DND-41 (cell line): ENCODE measurements around the gene DIAPH3.

ENCODE experiments used
- CTCF ChIP-seq: IDR thresholded peaks from 2 replicates; pipeline ENCODE4 v1.5.1; 2012; ENCODE audit warnings: borderline replicate concordance, low read length, moderate library complexity, mild to moderate bottlenecking; ENCODE audit not compliant: poor library complexity, severe bottlenecking; ENCODE audit errors: extremely low read depth
- EZH2 ChIP-seq: IDR thresholded peaks from 3 replicates; pipeline ENCODE4 v1.6.1; 2012; ENCODE audit warnings: borderline replicate concordance, low read depth, mild to moderate bottlenecking, moderate library complexity, low read length, inconsistent platforms; ENCODE audit not compliant: severe bottlenecking

- TF ChIP-seq EZH2 (no peak), CTCF (no peak)
Observed at GRCh38 chr13:59745392-59745788, 418.3 kb downstream of the DIAPH3 start.
